GM18868 (cell line): ENCODE data around the gene MROH2A.
"Not testable (repeated sequence)": the region's sequence is repeated elsewhere in the genome, so short reads cannot be mapped to it uniquely, and the experiment has no call there.

Experiments used
- ATAC-seq: cut with Tn5 transposase; IDR thresholded peaks from one replicate; pipeline ENCODE4 v1.9.1; 2021; ENCODE audit warnings: mild to moderate bottlenecking, moderate library complexity; ENCODE audit not compliant: unreplicated experiment

Gene MROH2A, protein sequence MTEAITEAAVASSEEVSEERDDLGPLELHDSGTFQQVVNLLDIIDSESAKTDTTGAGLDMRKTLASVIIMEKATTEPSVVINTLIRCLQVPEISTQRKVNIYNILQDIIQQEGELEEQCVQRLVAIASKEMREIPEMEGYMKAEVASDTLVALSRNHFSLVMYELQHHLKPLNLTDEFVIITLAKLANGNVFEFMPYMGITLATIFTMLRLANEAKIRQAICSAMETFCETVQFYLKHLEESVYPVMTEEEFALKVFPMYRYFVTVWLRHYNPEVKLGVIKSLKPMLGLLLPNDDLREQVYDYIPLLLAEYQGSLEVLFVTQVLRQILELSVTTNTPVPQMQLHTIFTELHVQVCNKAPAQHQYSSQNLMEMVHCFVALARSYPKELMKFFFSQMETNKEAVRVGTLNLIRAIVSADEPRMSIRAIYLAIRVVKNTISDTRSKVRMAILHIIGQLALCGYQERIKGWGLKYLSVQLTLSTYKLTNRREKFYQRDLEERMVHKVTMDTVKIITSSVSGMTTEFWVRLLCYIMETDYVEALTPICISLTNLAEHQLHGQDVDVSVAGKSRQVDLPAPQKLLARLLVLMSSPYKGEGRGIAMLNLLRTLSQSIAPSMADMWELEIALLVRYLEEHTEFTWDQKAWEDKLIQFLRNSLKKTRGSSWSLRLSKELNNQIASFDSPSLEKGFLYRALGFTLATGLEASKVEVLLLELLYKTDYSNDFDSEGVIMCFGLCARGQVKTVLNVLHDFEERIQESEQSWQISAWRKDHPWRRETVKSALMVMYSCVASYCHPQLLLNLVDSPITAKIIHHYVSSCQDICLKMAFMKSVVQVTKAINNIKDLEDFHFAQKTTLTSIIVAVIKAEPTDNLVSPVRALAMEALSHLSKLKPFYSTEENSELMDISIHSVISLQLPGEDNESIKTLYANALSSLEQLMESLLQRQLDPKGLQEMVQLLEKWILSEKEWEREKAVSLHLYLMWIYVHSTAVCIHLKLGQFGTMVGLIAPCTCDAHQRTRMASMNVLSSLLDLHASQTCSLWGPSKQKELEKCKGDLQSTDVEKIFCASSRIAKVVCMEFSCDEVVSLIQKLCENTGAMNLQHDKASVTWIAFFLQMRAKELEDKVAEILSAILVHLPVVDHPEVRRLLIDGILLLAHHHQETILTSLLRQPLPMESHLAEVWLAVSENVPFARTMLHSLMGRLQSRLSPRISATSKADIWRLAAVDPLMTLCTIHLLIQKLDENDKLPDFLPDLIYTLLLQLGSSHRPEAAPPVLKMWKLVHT (N-terminal part only)

GRCh38 chr2:233778030-233778429, at the start of gene MROH2A:
Gene MROH2A, plus strand, starts transcription at chr2:233778330. Its CDS starts 1,029 bp downstream, at chr2:233779359.
- no peak for ATAC-seq

- ATAC-seq, result no peak
Measured at GRCh38 chr2:233728723-233729301, 49.3 kb upstream of the MROH2A start, which contains the start of gene UGT1A3. Gene UGT1A3, plus strand, starts transcription at chr2:233729042. Its CDS starts 85 bp downstream, at chr2:233729127.

DNA sequence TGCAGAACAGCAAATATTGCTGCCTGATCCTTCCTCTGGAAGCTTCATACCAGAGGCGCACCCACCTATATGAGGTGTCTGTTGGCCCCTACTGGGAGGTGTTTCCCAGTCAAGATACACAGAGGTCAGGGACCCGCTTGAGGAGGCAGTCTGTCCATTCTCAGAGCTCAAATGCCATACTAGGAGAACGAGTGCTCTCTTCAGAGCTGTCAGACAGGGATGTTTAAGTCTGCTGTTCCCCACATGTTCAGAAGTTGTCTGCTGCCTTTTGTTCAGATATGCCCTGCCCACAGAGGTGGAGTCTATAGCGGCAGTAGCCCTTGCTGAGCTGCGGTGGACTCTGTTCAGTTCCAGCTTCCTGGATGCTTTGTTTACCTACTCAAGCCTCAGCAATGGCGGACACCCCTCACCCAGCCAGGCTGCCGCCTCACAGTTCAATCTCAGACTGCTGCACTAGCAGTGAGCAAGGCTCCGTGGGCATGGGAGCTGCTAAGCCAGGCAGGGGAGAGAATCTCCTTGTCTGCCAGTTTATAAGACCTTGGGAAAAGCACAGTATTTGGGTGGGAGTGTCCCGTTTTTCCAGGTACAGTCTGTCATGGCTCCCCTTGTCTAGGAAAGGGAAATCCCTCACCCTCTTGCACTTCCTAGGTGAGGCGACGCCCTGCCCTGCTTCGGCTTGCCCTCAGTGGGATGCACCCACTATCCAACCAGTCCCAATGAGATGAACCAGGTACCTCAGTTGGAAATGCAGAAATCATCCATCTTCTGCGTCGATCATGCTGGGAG, 41.1 kb upstream of the MROH2A start:
- ATAC-seq, result not testable (repeated sequence)

- no peak for ATAC-seq
Measured at GRCh38 chr2:233740870-233741269, 37.3 kb upstream of the MROH2A start.

DNA sequence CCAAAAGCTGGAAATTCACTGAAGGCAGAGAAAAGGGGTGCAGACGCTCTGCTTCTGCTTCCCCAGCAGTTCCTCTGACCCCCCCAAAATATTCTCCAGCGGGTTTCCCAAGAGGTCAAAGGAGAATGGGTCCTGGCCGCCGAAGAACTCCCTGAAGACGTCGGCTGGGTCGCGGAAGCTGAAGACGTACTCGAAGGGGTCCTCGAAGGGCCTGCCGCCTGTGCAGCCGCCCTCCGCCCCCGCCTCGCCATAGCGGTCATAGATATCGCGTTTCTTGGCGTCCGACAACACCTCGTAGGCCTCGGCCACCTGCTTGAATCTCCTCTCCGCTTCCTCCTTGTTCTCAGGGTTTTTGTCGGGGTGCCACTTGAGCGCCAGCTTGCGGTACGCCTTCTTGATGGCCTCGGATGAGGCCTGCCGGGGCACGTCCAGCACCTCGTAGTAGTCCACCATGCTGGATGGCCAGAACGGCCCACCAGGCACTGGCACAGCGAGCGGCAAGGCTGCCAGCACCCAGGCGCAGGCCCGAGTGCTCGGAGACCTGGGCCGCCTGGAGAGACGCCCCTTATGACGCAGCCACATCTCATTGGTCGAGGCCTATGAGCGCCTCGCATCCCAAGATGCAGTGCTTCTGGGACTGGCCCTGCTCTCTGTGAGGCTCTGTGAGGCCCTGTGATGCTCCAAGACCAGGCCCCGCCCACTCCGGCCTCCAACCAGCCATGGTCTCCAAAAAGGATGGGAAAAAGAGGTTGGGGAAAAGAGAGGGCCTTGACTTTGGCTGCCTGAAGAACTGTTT, 34.5 kb upstream of the MROH2A start:
- ATAC-seq, result no peak

GRCh38 chr2:233745073-233745755, 32.9 kb upstream of the MROH2A start:
- ATAC-seq, result no peak

GRCh38 chr2:233745838-233746237, 32.3 kb upstream of the MROH2A start:
- ATAC-seq, result not testable (repeated sequence)

DNA sequence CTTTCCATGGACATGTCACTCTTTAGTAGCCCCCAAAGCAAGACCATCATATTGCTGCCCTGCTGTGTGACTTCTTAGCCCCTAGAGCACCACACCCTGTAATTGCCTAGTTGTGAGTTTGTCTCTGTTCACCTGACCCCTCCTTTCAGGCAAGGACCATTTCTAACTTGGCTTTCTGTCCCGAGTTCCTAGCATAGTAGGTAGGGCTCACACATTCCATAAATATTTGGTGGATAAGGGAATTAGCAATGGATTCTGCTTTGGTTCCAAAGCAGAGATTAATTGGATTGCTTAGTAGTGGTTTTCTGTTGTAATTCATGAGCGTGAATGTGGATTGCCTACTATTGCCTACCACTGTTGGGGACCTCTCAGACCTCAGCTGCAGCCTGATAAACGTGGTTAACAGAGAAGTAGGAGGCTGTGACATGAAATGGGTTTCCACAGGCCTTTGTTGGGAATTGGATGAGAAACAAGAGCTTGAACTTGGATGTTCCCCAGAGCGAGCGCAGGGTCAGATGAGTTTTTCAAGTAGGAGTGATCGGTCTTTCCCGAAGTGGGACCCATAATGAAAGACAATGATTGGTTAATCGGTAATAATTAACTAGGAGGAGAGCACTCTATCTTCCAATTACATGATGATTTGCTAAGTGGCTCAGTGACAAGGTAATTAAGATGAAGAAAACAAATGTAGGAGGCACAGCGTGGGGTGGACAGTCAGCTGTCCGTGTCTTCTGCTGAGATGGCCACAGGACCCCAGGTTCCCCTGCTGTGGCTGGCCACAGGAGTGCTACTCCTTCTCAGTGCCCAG, 31.5 kb upstream of the MROH2A start:
- no peak for ATAC-seq

DNA sequence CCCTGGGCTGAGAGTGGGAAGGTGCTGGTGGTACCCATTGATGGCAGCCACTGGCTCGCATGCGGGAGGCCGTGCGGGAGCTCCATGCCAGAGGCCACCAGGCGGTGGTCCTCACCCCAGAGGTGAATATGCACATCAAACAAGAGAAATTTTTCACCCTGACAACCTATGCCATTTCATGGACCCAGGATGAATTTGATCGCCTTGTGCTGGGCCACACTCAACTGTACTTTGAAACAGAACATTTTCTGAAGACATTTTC, 30.9 kb upstream of the MROH2A start:
- ATAC-seq, result no peak

DNA sequence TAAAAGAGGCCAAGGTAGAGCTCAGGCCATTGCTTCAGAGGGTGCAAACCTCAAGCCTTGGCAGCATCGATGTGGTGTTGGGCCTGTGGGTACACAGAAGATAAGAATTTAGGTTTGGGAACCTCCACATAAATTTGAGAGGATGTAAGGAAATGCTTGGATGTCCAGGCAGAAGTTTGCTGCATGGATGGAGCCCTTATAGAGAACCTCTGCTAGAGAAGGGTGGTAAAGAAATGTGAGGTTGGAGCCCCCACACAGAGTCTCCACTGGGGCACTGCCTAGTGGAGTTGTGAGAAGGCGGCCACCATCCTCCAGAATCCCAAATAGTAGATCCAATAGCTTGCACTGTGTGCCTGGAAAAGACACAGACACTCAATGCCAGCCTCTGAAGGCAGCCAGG, 27.4 kb upstream of the MROH2A start:
- not testable (repeated sequence) for ATAC-seq

DNA sequence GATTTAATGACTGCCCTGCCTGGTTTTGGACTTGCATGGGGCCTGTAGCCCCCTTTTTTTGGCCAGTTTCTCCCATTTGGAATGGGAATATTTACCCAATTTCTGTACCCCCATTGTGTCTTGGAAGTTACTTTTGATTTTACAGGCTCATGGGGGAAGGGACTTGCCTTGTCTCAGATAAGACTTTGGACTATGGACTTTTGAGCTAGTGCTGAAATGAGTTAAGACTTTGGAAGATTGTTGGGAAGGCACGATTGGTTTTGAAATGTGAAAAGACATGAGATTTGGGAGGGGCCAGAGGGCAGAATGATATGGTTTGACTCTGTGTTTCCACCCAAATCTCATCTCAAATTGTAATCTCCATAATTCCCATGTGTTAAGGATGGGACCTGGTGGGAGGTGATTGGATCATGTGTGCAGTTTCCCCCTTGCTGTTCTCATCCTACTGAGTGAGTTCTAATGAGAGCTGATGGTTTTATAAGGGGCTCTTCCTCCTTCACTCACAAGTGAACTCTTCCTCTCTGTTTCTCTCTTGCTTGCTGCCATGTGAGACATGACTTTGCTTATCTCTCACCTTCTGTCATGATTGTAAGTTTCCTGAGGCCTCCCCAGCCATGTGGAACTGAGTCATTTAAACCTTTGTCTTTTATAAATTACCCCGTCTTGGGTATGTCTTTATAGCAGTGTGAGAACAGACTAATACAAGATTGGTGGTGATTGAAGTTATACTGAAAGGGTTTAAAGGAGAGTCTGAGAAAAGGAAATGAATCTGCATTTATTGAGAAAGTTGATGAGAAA, 26.7 kb upstream of the MROH2A start:
- ATAC-seq, result not testable (repeated sequence)

GRCh38 chr2:233754872-233755611, 23.1 kb upstream of the MROH2A start:
- no peak for ATAC-seq

GRCh38 chr2:233756429-233757081, 21.6 kb upstream of the MROH2A start:
- no peak for ATAC-seq

GRCh38 chr2:233758141-233758540, 20.0 kb upstream of the MROH2A start:
- ATAC-seq, result no peak

- no peak for ATAC-seq
Measured at GRCh38 chr2:233758849-233759248, 19.3 kb upstream of the MROH2A start.

- ATAC-seq, result no peak
Measured at GRCh38 chr2:233760043-233760442, 18.1 kb upstream of the MROH2A start, which contains the start of gene UGT1A1. Gene UGT1A1, plus strand, starts transcription at chr2:233760270. Its CDS starts 18 bp downstream, at chr2:233760288.
